HG03442 (cell line): ENCODE results near the gene FSTL5.
"Not testable (repeated sequence)": the region's sequence is repeated elsewhere in the genome, so short reads cannot be mapped to it uniquely, and the experiment has no call there.

ENCODE experiments used
- ATAC-seq: cut with Tn5 transposase; IDR thresholded peaks from one replicate; pipeline ENCODE4 v1.9.1; 2021; ENCODE audit warnings: mild to moderate bottlenecking, moderate library complexity; ENCODE audit not compliant: unreplicated experiment

The FSTL5 gene

DNA sequence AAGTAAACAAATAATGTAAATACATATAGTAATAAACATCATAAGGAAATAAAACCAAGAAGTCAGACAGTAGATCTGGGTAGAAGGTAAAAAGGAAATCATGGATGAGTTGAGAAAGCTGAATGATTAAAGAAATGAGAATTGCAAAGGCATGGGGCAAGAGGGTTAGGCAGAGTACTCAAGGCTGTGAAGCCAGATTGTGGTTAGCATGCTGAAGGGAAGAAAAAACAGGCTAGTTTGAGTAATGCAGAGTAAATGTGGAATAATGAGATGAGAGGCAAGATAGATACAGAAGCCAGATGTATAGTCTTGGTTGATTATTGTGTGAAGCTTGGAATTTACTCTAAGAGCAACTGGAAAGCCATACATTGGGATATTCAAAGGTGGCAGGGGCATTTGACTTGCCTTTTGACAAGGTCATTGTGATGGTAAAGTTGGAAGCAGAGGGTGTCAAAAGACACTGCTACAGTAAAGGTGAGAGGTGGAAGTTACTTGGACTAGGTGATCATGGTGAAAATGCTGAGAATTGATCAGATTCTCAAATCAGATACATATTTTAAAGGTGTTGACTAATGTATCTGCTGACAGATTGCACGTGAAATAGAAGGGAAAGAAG lies 307.0 kb downstream of the FSTL5 start:
- no peak for ATAC-seq

DNA sequence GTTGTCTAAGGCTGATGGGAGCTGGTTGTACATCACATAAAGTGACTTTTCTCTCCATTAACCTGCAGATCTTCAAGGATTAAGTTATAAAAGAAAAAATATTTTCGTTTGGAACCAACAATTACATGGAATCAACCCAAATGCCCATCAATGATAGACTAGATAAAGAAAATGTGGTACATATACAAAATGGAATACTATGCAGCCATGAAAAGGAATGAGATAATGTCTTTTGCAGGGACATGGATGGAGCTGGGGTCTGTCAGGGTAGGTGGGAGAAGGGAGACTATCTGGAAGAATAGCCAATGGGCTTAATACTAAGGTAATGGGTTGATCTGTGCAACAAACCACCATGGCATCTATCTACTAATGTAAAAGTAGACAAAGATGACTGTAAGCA lies 313.2 kb downstream of the FSTL5 start:
- ATAC-seq, result no peak

DNA sequence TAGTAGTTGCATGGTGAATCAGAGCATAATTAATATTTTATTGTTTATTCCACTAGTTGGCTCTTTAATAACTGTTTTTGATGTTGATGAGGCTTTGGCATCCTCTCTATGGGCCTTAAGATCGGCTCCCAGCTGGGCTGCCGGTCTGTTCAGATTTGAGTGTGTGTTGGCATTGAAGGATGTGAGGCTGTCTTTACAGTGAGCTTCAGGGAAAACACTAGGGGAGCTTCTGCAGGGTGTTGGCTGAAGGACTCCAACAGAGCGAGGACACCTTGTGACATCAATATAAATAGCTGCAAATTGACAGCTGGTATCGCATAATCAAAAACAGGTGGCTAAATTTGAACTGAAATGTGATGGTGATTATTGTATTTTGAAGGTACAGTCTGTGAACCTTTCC lies 322.0 kb downstream of the FSTL5 start:
- ATAC-seq, result no peak

DNA sequence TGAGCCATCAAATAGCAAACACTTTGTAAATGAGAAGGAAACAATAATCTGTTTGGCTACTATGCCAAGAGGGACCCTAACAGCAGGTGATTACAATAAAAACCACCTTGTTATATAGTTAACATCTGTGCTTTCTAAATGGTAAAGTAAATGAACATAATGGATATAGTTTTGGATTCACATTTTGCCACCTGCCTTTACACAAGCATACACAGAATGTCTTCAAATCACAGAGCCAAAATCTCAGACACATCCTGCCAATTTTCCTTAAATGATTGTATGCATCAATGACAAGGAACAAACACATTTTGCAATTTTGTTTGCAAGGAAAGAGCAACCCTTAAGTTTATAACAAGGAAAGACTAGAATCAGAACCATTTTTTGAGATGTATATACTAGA lies 334.2 kb downstream of the FSTL5 start:
- no peak for ATAC-seq

DNA sequence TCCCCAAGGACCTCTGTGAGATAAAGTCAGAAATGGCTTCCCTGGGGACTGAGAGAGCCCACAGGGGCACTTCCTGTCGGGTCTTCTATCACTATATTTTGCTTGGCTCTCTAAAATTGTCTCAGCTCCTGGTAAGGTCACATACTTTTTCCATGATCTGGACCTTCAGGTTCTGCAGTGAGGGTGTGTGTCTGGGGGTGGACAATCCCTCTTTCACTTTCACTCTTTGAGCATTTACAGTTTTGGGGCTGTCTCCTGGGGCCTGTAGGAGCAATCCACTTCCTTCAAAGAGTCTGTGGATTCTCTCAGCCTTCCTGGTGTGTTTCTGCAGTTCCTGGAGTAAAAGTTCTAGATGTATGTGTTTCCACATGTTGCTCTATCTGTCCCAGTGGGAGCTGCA lies 335.7 kb downstream of the FSTL5 start:
- ATAC-seq, result no peak

DNA sequence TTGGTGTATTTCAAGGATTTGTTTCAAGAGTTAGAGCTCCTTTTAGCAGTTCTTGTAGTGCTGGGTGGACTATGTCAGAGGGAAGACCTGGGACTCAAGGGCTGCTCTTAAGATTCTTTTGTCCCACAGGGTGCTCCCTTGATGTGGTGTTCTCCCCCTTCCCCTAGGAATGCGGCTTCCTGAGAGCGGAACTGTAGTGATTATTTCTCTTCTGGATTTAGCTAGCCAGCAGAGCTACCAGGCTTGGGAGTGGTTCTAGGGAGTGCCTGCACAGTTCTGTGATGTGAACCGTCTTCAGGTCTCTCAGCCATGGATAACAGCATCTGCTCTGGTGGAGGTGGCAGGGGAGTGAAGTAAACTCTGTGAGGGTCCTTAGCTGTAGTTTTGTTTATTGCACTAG lies 336.8 kb downstream of the FSTL5 start:
- no peak for ATAC-seq

DNA sequence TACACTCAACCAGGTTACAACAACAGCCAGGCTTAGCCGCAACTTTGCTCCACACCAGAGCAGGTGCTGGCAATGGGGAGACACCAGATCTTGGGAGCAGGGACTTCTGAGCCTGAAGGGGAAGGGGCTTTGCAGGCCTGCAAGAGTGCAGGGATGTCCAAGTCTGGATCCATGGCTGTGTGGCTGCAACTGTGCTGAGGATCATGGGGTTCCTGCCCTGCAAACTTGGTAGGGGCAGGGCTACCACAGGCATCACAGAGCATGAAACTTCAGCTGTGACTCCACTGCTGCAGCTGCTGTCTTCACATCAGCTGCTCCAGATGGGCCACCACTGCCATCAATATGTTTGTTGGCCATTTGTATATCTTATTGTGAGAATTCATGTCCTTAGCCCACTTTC lies 340.4 kb downstream of the FSTL5 start:
- no peak for ATAC-seq

DNA sequence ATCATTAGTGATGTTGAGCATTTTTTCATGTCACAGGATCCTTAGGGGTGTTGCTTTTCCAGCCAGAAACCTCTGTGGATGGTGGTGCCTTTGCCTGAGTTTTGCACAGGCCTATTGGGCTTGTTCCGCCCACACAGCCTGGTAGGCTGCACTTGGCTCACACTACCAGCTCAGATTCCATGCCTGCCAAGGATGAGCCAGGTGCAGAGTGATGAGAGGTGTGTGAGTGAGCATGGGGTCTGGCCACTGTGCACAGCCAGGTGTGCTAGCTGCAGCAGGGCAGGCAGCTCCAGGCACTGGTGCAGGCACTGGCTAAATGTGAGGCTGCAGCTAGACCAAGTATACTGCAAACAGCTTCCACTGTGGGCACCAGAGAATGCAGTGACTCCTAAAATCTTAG lies 341.6 kb downstream of the FSTL5 start:
- ATAC-seq, result no peak

DNA sequence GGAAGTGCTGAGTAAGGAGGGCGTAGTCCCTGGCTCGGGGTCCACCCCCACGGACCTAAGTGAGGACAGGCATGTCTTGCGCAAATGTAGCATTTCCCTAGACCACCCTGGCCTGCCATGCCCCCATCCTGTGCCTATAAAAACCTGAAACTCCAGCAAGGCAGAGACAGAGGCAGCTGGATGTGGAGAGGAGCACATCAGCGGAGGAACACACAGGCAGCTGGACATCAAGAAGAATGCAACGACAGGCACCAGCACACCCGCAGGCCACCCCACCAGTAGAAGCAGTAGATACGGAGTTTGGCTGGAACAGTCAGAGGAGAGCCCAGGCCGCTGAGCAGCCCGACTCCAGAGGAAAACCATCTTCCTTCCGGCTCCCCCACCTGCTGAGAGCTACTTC lies 345.9 kb downstream of the FSTL5 start:
- no peak for ATAC-seq

DNA sequence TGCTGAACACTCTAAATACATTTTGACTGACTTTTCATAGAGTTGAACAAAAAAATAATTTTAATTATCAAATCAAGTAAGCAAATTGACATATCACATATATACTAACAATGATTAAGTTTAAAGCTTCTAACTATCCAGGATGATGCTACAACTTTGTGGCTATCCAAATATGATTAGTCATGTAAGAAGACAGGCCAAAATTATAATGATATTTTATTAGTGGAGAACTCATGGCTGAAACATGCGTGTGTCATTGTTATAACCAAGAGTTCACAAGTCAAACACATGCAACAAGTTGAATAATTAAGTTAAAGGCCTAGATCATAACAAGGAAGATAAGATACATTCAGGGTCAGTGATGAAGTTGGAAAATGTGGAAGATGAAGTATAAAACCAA lies 346.8 kb downstream of the FSTL5 start:
- no peak for ATAC-seq

DNA sequence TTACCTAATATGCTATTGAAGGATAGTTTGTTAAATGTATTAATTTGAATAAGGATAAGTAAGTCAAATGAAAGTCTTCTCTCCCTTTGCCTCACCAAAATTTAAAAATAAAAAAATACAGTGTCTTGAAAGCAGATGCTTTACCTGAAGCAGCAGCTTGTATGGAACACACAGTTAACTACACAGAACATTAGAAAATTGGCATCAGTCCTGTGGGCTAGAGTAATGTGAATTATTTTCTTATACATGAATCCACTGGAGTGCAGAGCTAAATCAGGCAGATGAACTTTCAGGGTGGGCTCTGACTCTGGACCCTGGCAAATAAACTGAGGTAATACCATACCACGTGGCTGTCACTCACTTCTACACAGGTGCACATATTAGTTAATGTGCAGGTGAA lies 348.0 kb downstream of the FSTL5 start:
- no peak for ATAC-seq

DNA sequence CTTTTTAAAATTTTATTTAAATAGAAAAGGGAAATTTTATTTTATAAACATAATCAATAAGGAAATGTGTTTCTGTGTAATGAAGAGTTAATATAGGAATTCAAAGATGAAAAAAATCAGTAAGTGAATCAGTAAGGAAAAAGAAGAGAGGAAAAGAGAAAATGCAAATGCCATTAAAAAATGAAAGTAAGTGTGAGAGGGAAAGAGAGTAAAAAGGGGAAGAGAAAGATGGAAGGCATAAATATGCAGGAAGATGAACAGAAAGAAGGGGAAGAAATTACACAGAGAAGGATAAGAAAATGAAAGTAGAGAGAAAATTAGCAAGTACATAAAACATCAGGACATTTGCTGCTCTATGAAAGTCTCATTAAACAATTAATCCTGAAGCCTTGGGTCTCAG lies 349.9 kb downstream of the FSTL5 start:
- no peak for ATAC-seq

DNA sequence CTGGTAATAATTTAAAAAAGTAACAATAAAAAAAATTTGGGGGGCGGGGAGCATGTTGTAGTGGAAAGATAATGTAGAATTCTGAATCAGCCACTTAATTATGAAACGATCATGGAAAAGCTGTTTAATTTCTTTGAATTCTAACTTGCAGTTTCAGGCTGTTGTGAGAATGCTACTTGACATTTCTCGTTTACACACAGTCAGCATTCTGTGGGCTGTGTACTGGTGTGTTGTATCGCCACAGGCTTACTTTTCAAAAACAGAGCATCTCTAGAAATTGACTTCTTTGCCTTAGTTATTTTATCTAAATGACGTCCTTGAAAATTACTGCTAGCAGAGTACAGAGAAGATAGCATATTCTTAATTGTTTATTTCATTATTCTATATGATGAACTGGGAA lies 350.4 kb downstream of the FSTL5 start:
- no peak for ATAC-seq

DNA sequence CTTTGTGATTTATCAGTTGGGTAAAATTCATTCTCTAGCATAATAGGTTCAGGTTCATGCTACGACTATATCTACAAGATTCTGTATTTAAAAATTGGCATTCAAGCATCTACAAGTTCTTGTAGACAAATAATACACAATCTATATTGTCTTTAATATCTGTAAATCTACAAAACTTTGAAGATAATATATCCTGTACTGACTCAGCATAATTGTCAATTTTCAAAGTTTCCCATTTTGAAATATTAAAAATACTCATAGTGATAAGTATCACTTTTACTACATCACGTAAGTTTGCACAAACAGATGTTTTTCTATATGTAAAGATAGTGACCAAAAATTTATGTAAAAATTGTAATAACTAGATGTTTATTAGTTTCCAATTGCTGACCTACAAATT lies 360.6 kb downstream of the FSTL5 start:
- no peak for ATAC-seq

DNA sequence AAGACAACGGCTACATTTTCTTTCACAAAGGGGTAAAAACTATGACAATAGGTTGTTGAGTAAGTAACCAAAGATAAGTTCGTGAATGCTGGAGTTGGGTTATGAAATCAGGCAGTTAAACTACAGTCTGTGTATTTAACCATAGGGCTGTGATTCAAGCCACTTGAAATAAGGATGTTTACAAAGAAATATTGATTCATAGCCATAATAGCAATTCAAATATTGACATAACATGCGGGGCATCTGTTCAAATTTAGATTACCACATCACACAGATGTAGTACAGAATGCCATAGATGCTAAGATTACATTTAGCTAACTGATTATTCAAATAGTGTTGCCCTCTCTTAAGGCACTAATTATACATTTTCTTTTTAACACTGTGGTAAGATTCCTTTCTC lies 364.1 kb downstream of the FSTL5 start:
- ATAC-seq, result no peak

DNA sequence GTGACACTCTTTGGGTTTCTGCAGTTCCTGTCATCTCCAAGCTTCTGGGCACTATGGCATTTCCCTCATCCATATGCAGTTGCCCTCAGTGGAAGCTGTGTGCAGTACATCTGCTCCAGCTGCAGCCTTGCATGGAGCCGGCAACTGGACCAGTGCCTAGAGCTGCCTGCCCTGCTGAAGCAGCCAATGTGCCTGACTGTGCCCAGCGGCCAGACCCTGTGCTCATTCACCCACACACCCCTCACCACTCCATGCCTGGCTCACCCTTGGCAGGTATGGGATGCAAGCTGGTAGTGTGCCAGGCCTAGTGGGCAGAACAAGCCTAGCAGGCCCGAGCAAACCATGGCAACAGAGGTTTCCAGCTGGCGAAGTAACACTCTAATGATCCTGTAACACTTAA lies 370.8 kb downstream of the FSTL5 start:
- ATAC-seq, result no peak

DNA sequence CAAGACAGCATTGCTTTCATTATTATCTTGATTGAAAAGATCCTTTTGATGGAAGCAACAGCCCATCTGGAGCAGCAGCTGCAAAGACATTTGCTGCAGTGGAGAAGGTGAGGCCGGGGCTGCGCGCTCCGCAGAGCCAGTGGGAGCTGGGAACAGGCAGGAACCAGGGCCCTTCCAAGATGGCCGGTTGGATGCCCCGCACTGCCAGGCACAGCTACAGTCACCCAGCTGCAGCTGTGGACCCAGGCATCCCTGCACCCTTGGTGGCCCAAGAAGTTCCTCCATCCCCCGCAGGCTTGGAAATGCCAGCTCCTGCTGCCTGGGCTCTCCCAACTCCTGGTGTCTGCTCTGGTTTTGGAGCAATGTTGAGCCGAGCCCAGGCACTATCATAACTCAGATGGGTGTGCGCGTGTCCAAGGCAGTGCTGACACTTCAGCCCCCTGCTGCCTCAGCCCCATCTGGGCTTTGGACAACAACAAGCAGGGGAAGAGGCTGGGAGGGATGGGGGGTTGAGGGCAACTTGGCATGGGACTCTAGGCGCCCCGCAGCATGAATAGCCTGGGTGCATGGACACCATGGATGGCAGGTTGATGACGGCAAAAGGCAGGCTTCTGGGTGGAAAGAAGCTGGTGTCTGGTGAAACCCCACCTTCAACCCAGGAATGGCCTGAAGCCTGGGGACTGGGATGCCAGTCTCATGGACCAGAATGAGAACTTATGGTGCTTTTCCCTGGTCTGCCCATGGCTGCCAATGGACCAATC lies 371.8 kb downstream of the FSTL5 start:
- no peak for ATAC-seq

DNA sequence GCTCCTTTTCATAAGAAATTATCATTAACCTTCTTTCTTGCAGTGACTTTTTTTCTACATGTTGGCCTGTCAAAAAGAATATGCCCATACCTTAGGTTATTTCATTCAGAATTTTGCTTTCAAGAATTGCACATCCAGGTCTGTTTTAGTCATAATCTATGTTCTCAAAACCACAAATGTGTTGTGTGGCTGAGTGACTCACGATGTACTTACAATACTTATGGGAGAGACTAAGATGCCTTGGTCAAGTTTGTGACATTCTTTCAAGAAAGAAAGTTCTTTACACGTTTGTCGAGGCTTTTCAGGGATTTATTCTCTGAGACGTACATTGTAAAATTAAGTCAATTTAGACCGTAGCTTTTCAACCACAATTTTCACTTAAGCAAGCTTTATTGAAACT lies 396.7 kb downstream of the FSTL5 start:
- no peak for ATAC-seq

DNA sequence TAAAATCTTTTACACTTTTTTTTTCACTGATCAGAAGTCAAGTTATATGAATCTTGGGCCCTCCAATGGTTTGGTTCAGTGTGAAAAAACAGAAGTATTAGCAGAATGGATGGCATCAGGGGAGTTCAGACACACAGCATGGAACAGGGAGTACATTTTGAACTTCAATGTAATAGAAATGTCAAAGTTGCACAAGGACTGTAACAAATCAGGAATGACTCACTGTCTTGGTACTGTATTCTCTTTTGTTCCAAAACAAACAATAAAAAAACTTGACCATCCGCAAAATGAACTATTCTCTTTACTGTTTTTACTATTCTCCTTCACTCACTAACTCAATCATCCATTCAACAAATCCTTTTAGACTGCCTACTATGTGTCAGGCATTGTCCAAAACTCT lies 401.0 kb downstream of the FSTL5 start:
- no peak for ATAC-seq

DNA sequence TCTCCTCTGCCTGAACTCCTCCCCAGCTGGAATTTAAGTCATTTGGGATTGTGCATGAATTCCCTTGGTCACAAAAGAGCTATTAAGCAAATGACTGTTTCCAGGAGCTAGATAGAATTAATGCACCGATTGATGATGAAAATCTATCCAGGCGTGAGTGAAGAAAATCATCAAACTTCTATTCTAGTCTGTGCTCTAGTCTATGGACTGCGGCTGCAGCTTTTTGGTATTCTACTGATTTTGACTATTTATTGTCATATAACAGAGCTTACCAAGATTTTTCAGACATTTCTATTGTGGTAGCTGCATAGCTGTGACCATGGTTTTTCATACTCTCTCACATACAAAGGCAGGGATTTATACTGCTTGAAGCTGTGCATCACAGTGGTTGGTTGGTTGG lies 403.8 kb downstream of the FSTL5 start:
- ATAC-seq, result no peak

DNA sequence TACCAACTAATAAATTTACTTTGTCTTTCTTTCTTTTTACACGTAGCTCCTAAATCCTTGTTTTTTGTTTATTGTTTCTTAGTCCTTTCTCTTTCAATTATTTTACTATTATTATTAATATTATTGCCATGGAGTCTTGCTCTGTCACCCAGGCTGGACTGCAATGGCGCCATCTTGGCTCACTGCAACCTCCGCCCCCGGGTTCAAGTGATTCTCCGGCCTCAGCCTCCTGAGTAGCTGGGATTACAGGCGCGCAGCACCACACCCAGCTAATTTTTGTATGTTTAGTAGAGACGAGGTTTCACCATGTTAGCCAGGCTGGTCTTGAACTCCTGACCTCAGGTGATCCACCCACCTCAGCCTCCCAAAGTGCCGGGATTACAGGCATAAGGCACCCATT lies 405.4 kb downstream of the FSTL5 start:
- ATAC-seq, result not testable (repeated sequence)

DNA sequence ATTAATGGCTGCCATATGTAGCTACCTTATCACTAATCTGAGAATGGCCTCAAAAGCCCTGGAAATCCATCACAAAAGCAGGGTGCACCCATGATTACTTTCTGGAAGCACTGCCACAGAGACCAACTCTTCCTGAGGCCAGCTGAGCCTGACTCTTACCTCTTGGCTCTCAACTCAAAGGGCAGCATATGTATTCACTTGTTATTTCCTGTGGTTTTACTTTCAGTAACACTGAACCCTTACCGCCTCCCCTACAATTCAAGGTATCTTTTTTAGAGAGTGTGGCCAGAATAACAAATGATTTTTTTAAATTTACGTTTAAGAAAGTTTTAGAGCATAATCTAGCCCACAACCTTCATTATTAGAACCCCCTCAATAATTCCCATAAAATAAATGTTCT lies 434.9 kb downstream of the FSTL5 start:
- ATAC-seq, result no peak

DNA sequence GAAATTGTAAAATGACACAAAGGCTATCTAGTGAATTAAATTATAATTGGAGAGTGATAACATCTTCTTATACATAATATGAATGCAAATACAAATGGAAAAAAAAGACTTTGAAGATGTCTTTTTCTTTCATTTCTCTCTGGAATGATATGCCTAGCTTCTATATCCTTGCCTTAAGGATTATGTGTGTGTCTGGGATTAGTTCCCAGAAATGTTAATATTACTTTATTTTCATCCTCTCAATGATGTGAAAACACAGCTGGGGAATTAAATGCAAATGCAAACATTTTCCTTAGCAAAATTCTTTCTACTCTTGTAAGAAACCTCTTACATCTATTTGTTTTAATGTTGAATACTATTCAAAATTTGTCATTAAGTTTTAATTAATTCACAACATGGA lies 441.9 kb downstream of the FSTL5 start:
- no peak for ATAC-seq
